K562 (cell line): ENCODE results near the gene HBB. TPM values are rescaled to one million over a fixed set of nuclear protein-coding genes. Genes with fewer than 3 reads are reported as not detected.

Source experiments
- ASH1L ChIP-seq: fragments of 450-650 bp; IDR thresholded peaks from 2 replicates; pipeline ENCODE4 v1.6.1; 2018; ENCODE audit warnings: borderline replicate concordance, mild to moderate bottlenecking, low read depth; ENCODE audit not compliant: partially characterized antibody
- BRD9 ChIP-seq: fragments of 450-650 bp; IDR thresholded peaks from 2 replicates; pipeline ENCODE4 v1.6.1; 2018; ENCODE audit warnings: low read depth; ENCODE audit not compliant: partially characterized antibody
- DPF2 ChIP-seq: fragments of 450-650 bp; IDR thresholded peaks from 2 replicates; pipeline ENCODE4 v1.6.1; 2016
- ELF4 ChIP-seq: fragments of 450-650 bp; formaldehyde crosslinking; IDR thresholded peaks from 2 replicates; pipeline ENCODE4 v1.4.0; 2022; ENCODE audit warnings: missing genetic modification characterization
- ETV5 ChIP-seq: sonication (generic); formaldehyde crosslinking; IDR thresholded peaks from 2 replicates; pipeline ENCODE4 v1.4.0; 2020; ENCODE audit warnings: low read depth, mild to moderate bottlenecking, missing genetic modification reagents
- FOXK2 ChIP-seq, 2 experiments: fragments of 450-650 bp; IDR thresholded peaks in 1 of 2; conservative IDR thresholded peaks in 1 of 2; 2 replicates each; pipeline ENCODE4 v1.6.1; 2016; ENCODE audit warnings: low read depth in 2 of 2, mild to moderate bottlenecking in 1 of 2
- HDAC1 ChIP-seq, 2 experiments: fragments of 450-650 bp; IDR thresholded peaks; 2 replicates each; pipeline ENCODE4 v1.6.1; 2016 to 2017; ENCODE audit warnings: inconsistent platforms in 1 of 2, mild to moderate bottlenecking in 1 of 2, moderate library complexity in 1 of 2
- ILK ChIP-seq: fragments of 450-650 bp; IDR thresholded peaks from 2 replicates; pipeline ENCODE4 v1.6.1; 2016; ENCODE audit warnings: missing genetic modification characterization, low read depth, mild to moderate bottlenecking, missing compliant biosample characterization, moderate library complexity, borderline replicate concordance
- MAFK ChIP-seq: IDR thresholded peaks from 2 replicates; pipeline ENCODE4 v1.6.1; 2011; ENCODE audit warnings: low read length, improper control_type of control experiment
- NCOA4 ChIP-seq: fragments of 450-650 bp; IDR thresholded peaks from 2 replicates; pipeline ENCODE4 v1.6.1; 2018; ENCODE audit warnings: mild to moderate bottlenecking; ENCODE audit not compliant: partially characterized antibody
- SAP30 ChIP-seq: fragments of 200-600 bp; sonication (generic); IDR thresholded peaks from 2 replicates; pipeline ENCODE4 v1.6.1; 2012; ENCODE audit warnings: borderline replicate concordance, low read depth, mild to moderate bottlenecking, moderate library complexity, low read length, control low read depth, inconsistent platforms; ENCODE audit not compliant: insufficient read depth, poor library complexity, severe bottlenecking
- SMARCA4 ChIP-seq: fragments of 450-650 bp; IDR thresholded peaks from 2 replicates; pipeline ENCODE4 v1.6.1; 2016
- SMARCA5 ChIP-seq: fragments of 450-650 bp; IDR thresholded peaks from 2 replicates; pipeline ENCODE4 v1.6.1; 2016
- ZNF318 ChIP-seq, 2 experiments: fragments of 450-650 bp; IDR thresholded peaks; 2 replicates each; pipeline ENCODE4 v1.6.1; 2016; ENCODE audit warnings: mild to moderate bottlenecking in 2 of 2, borderline replicate concordance in 1 of 2, low read depth in 1 of 2, moderate library complexity in 1 of 2
- polyA plus RNA-seq, 8 experiments: library from polyadenylated mRNA; depleted of rRNA in 4 of 8; stranded (reverse) in 5 of 8; unstranded in 3 of 8; fragments of >200 nt; fragmentation: Nextera tagmentation in 2 of 8; fragmentation: Illumina TruSeq in 1 of 8; extraction: Ambion mirVana in 2 of 8; extraction: Trizol in 1 of 8; gene quantifications; 2 replicates each; pipeline versions ENCODE4 v1.2.1 to v1.2.3, GENCODE V29; 2011 to 2014; ENCODE audit warnings: inconsistent platforms in 1 of 8, missing spikeins in 1 of 8
- total RNA-seq, 7 experiments: library from RNA; depleted of rRNA in 6 of 7; stranded (reverse); fragments of >200 nt in 6 of 7; fragmentation: Illumina TruSeq in 2 of 7; extraction: Trizol in 2 of 7; gene quantifications; 2 replicates each; pipeline versions ENCODE4 v1.2.1 to v1.2.3, GENCODE V29; 2011 to 2021; ENCODE audit warnings: low replicate concordance in 1 of 7
- TF ChIP-seq, protein P1 (sequence below): fragments of 450-650 bp; formaldehyde crosslinking; IDR thresholded peaks from 2 replicates; pipeline ENCODE4 v1.4.0; 2022; ENCODE audit warnings: missing genetic modification characterization
- TF ChIP-seq, protein P2 (sequence below): fragments of 200-800 bp; sonication (Bioruptor generic); IDR thresholded peaks from 2 replicates; pipeline ENCODE4 v1.6.1; 2017; ENCODE audit warnings: missing genetic modification characterization, missing compliant biosample characterization

HBB gene
- total and polyA plus RNA-seq, 9 of the 15 experiments (the other 6 are each of a cell fraction or from before 2014, with no cell fraction given): 0.33 to 3.4 (median 1.2) TPM; not detected in 2

DNA sequence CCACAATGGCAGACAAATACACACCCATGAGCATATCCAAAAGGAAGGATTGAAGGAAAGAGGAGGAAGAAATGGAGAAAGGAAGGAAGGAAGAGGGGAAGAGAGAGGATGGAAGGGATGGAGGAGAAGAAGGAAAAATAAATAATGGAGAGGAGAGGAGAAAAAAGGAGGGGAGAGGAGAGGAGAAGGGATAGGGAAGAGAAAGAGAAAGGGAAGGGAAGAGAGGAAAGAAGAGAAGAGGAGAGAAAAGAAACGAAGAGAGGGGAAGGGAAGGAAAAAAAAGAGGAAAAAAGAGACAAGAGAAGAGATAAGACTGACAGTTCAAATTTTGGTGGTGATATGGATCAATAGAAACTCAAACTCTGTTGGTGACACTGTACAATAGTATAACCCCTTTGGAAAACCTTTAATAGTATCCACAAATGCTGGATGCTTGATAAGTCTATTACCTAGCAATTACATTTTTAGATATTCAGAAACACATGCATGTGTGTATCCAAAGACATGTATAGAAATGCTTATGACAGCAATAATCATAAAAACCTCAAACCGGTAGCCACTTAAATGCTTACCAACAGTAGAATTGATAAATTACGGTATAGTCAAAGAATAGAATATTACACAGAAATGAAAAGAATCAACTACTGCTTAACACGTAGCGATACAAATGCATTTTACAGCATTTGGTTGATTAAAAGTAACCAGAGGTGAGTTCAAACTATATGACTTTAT, 8.7 kb upstream of the HBB start (continued):
- TF ChIP-seq ZNF318 (IDR thresholded peaks at IDR 0.05; ENCODE audit: borderline replicate concordance in 1 of 2, low read depth in 1 of 2) (no peak), FOXK2 (conservative IDR thresholded peaks at IDR 0.05 in 1 of 2, IDR thresholded peaks at IDR 0.05 in 1 of 2; ENCODE audit: low read depth in 2 of 2) (peak in 1 of 2 experiments; percentile 43; a peak in 1 of 4 replicates), SMARCA4 (peak; percentile 78), BRD9 (peak; percentile 34), ETV5 (CRISPR knock-in tag) (no peak), SAP30 (no peak), ASH1L (peak; percentile 36), ELF4 (peak; percentile 79; the same call in 1 of the 2 replicates), MAFK (peak; percentile 60; the same call in 1 of the 2 replicates), HDAC1 (IDR thresholded peaks at IDR 0.05) (peak; percentile 49 to 83; a peak in 3 of 4 replicates), DPF2 (peak; percentile 60), ILK (tag) (no peak), NCOA4 (peak; percentile 88), SMARCA5 (peak; percentile 82)
- TF ChIP-seq, protein P1, sequence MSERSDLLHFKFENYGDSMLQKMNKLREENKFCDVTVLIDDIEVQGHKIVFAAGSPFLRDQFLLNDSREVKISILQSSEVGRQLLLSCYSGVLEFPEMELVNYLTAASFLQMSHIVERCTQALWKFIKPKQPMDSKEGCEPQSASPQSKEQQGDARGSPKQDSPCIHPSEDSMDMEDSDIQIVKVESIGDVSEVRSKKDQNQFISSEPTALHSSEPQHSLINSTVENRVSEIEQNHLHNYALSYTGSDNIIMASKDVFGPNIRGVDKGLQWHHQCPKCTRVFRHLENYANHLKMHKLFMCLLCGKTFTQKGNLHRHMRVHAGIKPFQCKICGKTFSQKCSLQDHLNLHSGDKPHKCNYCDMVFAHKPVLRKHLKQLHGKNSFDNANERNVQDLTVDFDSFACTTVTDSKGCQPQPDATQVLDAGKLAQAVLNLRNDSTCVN (CRISPR knock-in tag): peak; percentile 91
- TF ChIP-seq, protein P2, sequence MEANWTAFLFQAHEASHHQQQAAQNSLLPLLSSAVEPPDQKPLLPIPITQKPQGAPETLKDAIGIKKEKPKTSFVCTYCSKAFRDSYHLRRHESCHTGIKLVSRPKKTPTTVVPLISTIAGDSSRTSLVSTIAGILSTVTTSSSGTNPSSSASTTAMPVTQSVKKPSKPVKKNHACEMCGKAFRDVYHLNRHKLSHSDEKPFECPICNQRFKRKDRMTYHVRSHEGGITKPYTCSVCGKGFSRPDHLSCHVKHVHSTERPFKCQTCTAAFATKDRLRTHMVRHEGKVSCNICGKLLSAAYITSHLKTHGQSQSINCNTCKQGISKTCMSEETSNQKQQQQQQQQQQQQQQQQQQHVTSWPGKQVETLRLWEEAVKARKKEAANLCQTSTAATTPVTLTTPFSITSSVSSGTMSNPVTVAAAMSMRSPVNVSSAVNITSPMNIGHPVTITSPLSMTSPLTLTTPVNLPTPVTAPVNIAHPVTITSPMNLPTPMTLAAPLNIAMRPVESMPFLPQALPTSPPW (CRISPR knock-in tag): no peak
